HG03439 (cell line): ENCODE measurements around the gene UNC5C.

Experiments used
- ATAC-seq: cut with Tn5 transposase; IDR thresholded peaks from one replicate; pipeline ENCODE4 v1.9.1; 2021; ENCODE audit warnings: mild to moderate bottlenecking, moderate library complexity; ENCODE audit not compliant: unreplicated experiment

The UNC5C gene

DNA sequence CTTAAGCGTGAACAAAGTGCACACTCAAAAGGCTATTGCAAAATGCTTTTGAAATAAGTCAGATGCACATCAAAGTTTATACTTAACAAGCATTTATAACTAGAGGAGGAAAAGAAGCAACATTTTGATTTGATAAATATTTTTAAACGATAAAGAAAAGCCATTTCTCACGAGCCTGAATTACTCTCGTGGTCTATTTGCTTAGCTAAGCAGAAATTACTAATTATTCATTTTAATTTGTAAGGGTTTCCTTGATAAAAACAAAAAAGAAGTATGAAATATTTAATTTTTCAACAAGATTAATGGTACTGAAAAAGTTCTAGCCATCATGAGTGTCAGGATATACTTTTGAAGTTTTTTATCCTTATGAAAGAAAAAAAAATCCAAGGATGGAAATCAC, 78.2 kb downstream of the UNC5C start:
- no peak for ATAC-seq

GRCh38 chr4:95469617-95470016, 79.2 kb downstream of the UNC5C start:
- no peak for ATAC-seq

DNA sequence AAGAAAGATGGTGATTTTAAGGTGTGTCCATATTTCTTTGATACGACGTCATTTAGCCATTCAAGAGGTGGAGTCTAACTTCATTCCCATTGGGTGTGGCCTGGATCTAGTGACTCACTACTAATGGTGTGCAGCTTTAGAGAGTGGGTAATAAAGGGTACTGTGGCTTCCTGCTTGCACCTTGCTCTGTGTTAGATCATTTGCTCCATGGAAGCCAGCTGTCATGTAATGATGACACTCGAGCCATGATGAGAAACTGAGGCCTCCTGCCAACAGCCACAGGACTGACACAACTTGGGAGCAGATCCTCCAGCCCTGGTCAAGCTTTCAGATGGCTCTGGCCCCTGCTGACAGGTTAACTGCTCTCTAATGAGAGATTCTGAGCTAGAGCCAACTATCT, 82.0 kb downstream of the UNC5C start:
- no peak for ATAC-seq

DNA sequence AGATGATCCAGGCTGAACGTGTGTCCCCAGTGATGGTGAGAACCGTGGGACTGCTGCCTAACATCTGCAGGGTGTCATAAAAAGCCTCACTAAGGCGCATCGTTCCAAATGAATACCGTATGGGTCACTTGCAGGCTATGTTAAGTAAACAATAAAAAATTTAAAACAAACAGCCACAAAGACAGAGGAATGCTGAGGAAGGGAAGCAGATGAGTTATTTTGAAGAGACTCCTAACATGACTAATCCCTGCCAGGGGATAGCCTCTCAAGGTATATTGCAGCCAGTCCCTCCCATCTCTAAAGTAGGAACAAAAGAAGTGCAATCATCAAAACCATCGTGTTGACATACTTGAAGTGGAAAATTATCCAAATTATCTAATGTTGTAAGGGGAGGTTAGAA, 83.8 kb downstream of the UNC5C start:
- no peak for ATAC-seq

- ATAC-seq, result no peak
These were observed 85.9 kb downstream of the UNC5C start for GRCh38 chr4:95462921-95463320.

GRCh38 chr4:95457353-95457752, 91.4 kb downstream of the UNC5C start:
- ATAC-seq, result no peak

- ATAC-seq, result no peak
These were observed 98.5 kb downstream of the UNC5C start for GRCh38 chr4:95450294-95450693.

DNA sequence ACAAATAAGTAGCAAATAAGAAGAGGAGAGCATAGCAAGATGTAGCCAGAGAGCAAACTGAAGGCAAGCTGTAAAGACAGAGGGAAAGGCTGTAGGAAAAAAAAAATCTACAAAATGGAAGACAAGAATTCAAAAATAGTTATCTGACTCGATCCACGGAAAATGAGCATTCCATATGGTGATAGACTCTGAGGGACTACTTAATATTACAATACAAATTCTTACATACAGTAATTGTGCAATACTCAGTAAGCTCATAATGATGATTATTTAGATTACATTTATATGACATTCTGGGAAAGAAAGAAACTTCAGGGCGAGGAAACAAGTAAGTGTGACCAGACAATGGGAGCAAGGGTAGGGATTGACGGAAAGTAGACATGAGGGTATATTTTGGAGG, 102.6 kb downstream of the UNC5C start:
- ATAC-seq, result no peak

DNA sequence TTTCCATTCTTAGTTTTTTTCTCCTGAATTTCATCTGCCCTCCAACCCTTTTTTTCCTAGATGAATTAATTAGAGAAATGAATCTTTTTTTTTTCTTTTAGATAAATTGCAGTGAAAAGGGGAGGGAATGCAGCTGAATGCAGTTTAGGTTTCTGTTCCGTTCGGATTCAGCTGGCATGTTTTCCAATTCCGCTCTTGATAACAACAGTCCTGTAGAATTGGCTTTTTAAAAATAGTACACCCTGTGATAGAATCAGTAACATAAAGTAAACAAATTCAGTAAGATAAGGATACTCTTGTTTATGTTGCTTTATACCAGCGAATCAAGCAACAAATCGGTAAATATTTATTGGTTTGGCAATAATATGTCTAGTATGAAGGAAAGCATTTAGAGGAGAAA, 103.5 kb downstream of the UNC5C start:
- ATAC-seq, result no peak

DNA sequence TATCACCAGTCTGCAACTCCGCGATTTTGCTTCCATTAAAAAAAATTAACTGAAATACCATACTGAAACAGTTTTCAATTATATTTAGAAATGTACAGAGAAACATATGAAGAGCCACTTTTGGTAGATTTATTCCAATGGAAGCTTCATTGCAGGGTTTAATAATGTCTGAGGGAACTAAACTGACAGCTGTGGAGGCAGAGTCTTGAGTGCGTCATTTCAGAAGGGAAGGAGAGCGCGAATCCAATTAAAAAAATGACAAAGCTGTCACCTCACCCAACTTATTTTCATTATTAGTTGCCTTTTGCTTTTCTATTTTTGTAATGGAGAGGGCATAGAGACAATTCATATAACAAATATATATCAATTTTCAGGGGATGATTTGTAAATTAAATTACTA, 104.0 kb downstream of the UNC5C start:
- no peak for ATAC-seq

GRCh38 chr4:95439896-95440295, 108.9 kb downstream of the UNC5C start:
- ATAC-seq, result no peak

DNA sequence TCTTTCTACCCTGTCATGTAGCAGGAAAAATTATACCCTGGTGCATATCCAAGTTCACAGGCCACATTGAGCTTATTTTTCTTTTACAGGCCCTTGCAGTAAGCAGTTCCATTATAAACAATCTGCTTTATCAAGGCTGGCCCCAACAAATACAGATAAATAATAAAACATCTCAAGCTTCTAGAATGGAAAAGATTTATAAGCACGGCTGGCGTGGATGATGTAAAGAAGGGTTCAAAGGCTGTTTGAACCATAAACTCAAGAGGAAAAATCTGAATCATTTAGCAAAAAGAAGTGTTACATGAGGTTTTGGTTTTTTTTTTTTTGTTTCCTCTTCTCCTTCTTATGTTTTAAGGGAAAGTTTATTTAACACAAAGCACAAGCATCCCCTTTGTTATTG, 109.7 kb downstream of the UNC5C start:
- ATAC-seq, result no peak

DNA sequence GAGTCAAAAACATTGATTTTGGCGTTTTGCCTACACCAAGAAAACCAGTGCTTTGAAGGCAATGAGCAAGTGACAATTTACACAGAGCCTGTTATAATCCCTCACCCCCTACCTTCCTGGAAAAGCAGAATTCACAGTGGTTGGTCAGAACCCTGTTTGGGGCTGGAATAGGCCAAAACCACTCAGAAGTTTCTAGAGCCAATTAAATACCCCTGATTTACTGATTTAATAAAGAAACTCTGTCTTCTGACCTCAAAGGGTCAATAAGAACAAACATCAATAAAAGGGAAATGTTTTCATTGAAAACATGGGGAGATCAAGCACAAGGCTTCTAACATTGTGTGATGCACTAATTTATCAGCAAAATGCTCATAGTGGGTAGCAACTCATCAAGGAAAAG, 116.3 kb downstream of the UNC5C start:
- no peak for ATAC-seq

GRCh38 chr4:95431678-95432077, 117.1 kb downstream of the UNC5C start:
- no peak for ATAC-seq

GRCh38 chr4:95429416-95429815, 119.4 kb downstream of the UNC5C start:
- ATAC-seq, result no peak

- no peak for ATAC-seq
These were observed 120.3 kb downstream of the UNC5C start for GRCh38 chr4:95428291-95429070.

DNA sequence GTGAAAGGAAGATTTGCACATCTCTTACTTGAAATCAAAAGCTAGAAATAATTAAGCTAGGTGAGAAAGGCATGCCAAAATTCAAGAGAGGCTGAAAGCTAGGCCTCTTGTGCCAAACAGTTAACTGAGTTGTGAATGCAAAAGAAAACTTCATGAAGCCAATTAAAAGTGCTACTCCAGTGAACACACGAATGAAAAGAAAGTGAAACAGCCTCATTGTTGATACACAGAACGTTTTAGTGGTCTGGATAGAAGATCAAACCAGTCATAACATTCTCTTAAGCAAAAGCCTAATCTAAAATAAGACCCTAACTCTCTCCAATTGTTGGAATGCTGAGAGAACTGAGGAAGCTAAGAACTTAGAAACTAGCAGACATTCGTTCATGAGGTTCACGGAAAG, 122.3 kb downstream of the UNC5C start:
- no peak for ATAC-seq

GRCh38 chr4:95422436-95422835, 126.3 kb downstream of the UNC5C start:
- no peak for ATAC-seq

GRCh38 chr4:95421869-95422268, 126.9 kb downstream of the UNC5C start:
- ATAC-seq, result no peak

GRCh38 chr4:95417531-95417930, 131.2 kb downstream of the UNC5C start:
- no peak for ATAC-seq

DNA sequence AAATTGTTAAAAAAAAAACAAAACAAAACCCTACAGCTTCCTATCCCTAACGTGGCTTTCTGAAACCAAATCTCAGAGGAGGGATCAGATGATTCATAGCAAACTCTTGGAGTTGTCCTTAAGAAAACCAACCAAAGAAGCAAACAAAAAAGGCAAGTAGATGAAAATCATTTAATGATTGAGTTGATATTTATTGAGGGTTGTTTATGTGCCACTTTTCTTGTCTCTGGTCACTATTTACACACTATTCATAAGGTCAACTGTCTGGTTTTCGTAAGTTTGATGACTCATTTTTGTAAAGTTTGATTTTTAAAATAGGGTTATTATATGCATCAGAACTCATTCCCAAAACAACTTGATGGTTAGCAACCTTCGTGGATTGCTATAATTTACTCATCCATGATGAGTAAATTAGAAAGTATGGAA, 133.4 kb downstream of the UNC5C start:
- ATAC-seq, result no peak

DNA sequence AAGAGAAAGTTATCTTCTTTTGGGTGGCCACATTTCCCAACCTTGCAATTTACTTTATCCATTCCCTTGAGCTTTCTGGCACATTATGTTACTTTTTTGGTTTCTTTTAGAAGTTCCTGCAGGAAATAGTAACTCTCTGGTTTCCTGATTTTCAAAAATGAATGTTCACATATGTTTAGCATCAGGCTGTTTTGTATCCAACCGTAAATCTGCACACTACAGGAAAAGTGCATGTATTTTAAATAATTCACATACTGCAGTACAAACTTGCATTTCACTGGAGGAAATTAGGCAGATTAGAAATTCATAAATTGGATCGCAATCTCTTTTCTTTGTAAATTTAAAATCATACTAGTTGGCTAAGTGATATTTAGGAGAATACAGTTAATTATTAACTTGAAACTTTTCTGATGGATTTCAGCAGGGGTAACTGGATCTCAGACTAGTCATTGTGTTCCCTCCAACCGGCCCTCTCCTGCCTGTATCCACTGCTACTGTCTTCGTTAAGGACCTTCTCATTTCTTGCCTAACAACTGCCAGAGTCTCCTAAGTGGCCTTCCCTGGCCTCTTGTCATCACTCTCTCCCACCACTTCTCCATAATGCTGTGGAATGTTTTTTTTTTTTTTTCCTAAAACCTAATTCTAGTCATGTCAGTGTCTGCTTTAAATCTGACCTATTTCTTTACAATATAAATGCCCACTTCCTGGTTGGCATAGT, 137.2 kb downstream of the UNC5C start:
- no peak for ATAC-seq
